ENCODE data around the gene RASEF.

DNA sequence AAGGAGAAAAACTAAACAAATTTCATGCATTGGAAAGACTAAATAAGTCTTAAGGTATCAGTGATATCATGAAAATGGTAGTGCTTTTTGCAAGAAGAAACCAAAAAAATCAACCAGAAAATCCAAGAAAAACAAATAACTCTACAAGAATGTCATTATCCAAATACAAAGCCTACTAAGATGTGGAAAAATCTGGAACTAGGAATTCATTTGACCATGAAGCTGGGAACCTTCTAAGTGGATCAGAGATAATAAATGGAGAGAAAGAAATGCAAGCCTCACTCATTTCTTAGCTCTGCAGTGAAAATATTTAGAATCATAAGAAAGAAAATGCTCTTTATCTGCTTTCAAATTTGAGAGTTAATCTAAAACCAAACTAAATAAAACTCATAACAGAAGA is 51.3 kb downstream of the RASEF start:
- TF ChIP-seq, protein P1, sequence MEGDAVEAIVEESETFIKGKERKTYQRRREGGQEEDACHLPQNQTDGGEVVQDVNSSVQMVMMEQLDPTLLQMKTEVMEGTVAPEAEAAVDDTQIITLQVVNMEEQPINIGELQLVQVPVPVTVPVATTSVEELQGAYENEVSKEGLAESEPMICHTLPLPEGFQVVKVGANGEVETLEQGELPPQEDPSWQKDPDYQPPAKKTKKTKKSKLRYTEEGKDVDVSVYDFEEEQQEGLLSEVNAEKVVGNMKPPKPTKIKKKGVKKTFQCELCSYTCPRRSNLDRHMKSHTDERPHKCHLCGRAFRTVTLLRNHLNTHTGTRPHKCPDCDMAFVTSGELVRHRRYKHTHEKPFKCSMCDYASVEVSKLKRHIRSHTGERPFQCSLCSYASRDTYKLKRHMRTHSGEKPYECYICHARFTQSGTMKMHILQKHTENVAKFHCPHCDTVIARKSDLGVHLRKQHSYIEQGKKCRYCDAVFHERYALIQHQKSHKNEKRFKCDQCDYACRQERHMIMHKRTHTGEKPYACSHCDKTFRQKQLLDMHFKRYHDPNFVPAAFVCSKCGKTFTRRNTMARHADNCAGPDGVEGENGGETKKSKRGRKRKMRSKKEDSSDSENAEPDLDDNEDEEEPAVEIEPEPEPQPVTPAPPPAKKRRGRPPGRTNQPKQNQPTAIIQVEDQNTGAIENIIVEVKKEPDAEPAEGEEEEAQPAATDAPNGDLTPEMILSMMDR (conservative IDR thresholded peaks at IDR 0.05; ENCODE audit: low read depth, low read length), result no peak
- TF ChIP-seq POLR2A (IDR thresholded peaks at IDR 0.05; ENCODE audit: low read depth, low read length) (no peak), MXI1 (IDR thresholded peaks at IDR 0.05; ENCODE audit: borderline replicate concordance, low read depth, low read length) (no peak), NFE2L2 (IDR thresholded peaks at IDR 0.05; ENCODE audit: low read depth, low read length) (no peak), SMC3 (IDR thresholded peaks at IDR 0.05; ENCODE audit: low read depth, low read length) (no peak), CHD1 (IDR thresholded peaks at IDR 0.05; ENCODE audit: low read depth, low read length) (no peak), MAFK (IDR thresholded peaks at IDR 0.05; ENCODE audit: low read depth, low read length) (no peak), BHLHE40 (IDR thresholded peaks at IDR 0.05; ENCODE audit: low read depth, low read length) (no peak)
- TF ChIP-seq, protein P2, sequence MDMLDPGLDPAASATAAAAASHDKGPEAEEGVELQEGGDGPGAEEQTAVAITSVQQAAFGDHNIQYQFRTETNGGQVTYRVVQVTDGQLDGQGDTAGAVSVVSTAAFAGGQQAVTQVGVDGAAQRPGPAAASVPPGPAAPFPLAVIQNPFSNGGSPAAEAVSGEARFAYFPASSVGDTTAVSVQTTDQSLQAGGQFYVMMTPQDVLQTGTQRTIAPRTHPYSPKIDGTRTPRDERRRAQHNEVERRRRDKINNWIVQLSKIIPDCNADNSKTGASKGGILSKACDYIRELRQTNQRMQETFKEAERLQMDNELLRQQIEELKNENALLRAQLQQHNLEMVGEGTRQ (IDR thresholded peaks at IDR 0.05; ENCODE audit: low read depth, low read length), result no peak
